Ishikawa (cell line): Measurements from ENCODE around the gene CASP10.

Source experiments
- RAD21 ChIP-seq: IDR thresholded peaks from 2 replicates; pipeline ENCODE4 v1.6.1; 2012; ENCODE audit warnings: low read depth
- YY1 ChIP-seq: IDR thresholded peaks from 2 replicates; pipeline ENCODE4 v1.6.1; 2012; ENCODE audit warnings: low read depth
- TF ChIP-seq, protein P1 (sequence below): IDR thresholded peaks from 2 replicates; pipeline ENCODE4 v1.6.1; 2012

DNA sequence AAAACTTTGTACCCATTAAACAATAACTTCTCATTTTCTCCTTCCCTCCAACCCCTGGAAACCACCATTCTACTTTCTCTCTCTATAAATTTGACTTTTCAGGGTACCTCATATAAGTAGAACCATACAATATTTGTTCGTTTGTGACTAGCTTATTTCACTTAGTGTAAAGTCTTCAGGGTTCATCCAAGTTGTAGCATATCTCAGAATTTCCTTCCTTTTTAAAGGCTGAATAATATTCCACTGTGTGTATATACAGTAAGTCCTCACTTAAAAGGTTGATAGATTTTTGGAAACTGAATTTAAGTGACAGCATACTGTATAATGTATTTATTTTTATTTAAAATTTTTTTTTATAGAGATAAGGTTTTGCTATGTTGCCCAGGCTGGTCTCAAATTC lies 13.9 kb downstream of the CASP10 start:
- no peak for TF ChIP-seq YY1
- TF ChIP-seq RAD21, result no peak
- TF ChIP-seq, protein P1, sequence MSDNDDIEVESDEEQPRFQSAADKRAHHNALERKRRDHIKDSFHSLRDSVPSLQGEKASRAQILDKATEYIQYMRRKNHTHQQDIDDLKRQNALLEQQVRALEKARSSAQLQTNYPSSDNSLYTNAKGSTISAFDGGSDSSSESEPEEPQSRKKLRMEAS, result no peak
